Keratinocyte (primary cell): ENCODE data around the gene STRIP1.

Experiments used
- CTCF ChIP-seq, 3 experiments: IDR thresholded peaks in 1 of 3; conservative IDR thresholded peaks in 1 of 3; optimal IDR thresholded peaks in 1 of 3; 2 replicates in 2 of 3; 3 replicates in 1 of 3; pipeline versions ENCODE3 to v1.5.1; 2011; ENCODE audit warnings: low read length in 3 of 3, mild to moderate bottlenecking in 3 of 3, moderate library complexity in 2 of 3, control low read depth in 1 of 3, inconsistent platforms in 1 of 3; ENCODE audit not compliant: insufficient read depth in 2 of 3; ENCODE audit errors: extremely low read depth in 1 of 3
- EZH2 ChIP-seq: IDR thresholded peaks from one replicate; pipeline ENCODE4 v1.6.1; 2012; ENCODE audit warnings: inconsistent platforms, mild to moderate bottlenecking, low read length, moderate library complexity

DNA sequence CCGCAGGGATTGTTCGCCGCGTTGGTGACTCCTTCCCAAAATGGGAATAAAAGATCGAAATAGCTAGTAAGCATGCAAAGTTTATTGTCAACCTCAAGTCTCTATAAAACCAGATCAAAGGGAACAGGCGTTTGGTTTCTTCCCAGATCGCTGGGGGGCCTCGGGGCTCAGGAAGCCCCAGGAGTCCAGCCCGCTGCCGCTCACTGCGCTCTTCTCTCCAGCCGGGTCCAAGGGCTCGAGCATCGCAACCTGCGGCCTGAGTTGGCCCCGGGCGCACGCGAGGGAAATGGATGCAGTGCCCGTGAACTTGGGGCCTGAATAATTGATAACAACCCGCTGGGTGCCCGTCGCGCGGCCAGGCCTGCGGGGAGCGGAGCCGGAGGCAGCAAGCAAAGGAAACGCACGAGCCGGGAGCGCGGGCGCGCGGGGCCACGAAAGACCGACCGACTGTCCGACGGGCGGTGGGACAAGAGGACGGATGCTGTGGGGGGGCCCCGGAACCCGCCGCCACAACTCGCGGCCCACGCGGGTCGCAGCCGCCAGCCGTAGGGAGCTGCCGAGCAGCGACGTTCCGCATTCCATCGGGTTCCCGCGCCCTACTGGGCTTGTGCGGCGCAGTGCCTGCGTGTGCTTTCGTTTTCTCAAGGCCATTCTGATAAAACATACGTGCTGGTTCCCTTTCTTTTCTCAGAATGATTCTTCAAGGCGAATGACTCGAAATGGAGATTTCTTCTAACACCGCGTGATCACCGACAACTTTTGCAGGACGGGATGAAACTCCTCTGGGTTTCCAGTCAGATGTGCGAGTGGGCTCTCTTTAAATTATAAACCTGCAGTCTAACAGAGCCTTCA is 50.0 kb downstream of the STRIP1 start:
- TF ChIP-seq CTCF (optimal IDR thresholded peaks at IDR 0.05 in 1 of 3, IDR thresholded peaks at IDR 0.05 in 1 of 3, conservative IDR thresholded peaks at IDR 0.05 in 1 of 3; ENCODE audit: extremely low read depth in 1 of 3, insufficient read depth in 2 of 3, low read length in 3 of 3) = no peak
- peak; percentile 92 for TF ChIP-seq EZH2
